Testis (tissue), 3 donors: ENCODE data around the gene ANKLE1. TPM values are rescaled to one million over a fixed set of nuclear protein-coding genes. Genes with fewer than 3 reads are reported as not detected.

Experiments used
- DNase-seq: peaks from one replicate; pipeline ENCODE4 v3.0.0-alpha.2; 2019
- H3K27ac ChIP-seq, 2 donors: fragments of 200-600 bp; sonication (generic); one replicate each; pipeline ENCODE4 v1.5.1; 2019
- H3K27me3 ChIP-seq: fragments of 200-600 bp; sonication (generic); one replicate; pipeline ENCODE4 v1.5.1; 2019
- H3K36me3 ChIP-seq: fragments of 200-600 bp; sonication (generic); one replicate; pipeline ENCODE4 v1.5.1; 2017; ENCODE audit warnings: low read depth; ENCODE audit errors: missing control alignments
- H3K4me1 ChIP-seq: fragments of 200-600 bp; sonication (generic); one replicate; pipeline ENCODE4 v1.5.1; 2019
- H3K4me3 ChIP-seq, 2 donors: fragments of 200-600 bp; sonication (generic); one replicate each; pipeline ENCODE4 v1.5.1; 2017 to 2019
- H3K9me3 ChIP-seq: fragments of 200-600 bp; sonication (generic); one replicate; pipeline ENCODE4 v1.5.1; 2017
- POLR2A ChIP-seq: fragments of 450-650 bp; IDR thresholded peaks from one replicate; pipeline ENCODE4 v1.6.1; 2017; ENCODE audit warnings: antibody characterized with exemption, mild to moderate bottlenecking, moderate library complexity
- WGBS, 2 donors: methylation state at CpG; one replicate each; pipeline ENCODE4 v1.1.5; 2018; 5-methylcytosine and 5-hydroxymethylcytosine counted together
- intact Hi-C: fragments of 100-400 bp; cut with DNase I; formaldehyde crosslinking; loops from one replicate; pipeline ENCODE4 v1.15.1; 2023; ENCODE audit warnings: low total_unique reads
- polyA plus RNA-seq: library from polyadenylated mRNA; stranded (reverse); fragments of 350-450 nt; fragmentation: Illumina TruSeq; extraction: RNeasy Lipid Tissue Mini Kit (QIAGEN cat#74804); gene quantifications from one replicate; pipeline ENCODE4 v1.2.3, GENCODE V29; 2014; ENCODE audit warnings: low read depth, low replicate concordance; ENCODE audit not compliant: insufficient read depth
- total RNA-seq, 2 donors: library from RNA; depleted of rRNA; stranded (reverse); fragments of >200 nt; gene quantifications; one replicate each; pipeline ENCODE4 v1.2.3, GENCODE V29; 2016
- TF ChIP-seq, protein P1 (sequence below), 3 experiments: fragments of 450-650 bp in 2 of 3; fragments of 200-600 bp in 1 of 3; sonication (generic) in 1 of 3; IDR thresholded peaks; one replicate each; pipeline ENCODE4 v1.5.1; 2016 to 2019; ENCODE audit warnings: antibody characterized with exemption in 3 of 3, mild to moderate bottlenecking in 2 of 3, moderate library complexity in 1 of 3

ANKLE1 gene
- total and polyA plus RNA-seq, 3 donors from 2014 or later: 0.45 to 5.3 (median 3.1) TPM

GRCh38 chr19:17282488-17283125 is 906 bp downstream of the ANKLE1 start:
- Histone ChIP-seq H3K4me3 (peak overlapping the region; percentile 9 to 47), H3K9me3 (no peaks in the 10 kb centered on the region), H3K27me3 (no peaks in the 10 kb centered on the region), H3K4me1 (peaks cover 10% of the 10 kb centered on the region), H3K36me3 (no peaks in the 10 kb centered on the region), H3K27ac (no peak overlapping the region)
- no peak for TF ChIP-seq POLR2A
- TF ChIP-seq, protein P1, sequence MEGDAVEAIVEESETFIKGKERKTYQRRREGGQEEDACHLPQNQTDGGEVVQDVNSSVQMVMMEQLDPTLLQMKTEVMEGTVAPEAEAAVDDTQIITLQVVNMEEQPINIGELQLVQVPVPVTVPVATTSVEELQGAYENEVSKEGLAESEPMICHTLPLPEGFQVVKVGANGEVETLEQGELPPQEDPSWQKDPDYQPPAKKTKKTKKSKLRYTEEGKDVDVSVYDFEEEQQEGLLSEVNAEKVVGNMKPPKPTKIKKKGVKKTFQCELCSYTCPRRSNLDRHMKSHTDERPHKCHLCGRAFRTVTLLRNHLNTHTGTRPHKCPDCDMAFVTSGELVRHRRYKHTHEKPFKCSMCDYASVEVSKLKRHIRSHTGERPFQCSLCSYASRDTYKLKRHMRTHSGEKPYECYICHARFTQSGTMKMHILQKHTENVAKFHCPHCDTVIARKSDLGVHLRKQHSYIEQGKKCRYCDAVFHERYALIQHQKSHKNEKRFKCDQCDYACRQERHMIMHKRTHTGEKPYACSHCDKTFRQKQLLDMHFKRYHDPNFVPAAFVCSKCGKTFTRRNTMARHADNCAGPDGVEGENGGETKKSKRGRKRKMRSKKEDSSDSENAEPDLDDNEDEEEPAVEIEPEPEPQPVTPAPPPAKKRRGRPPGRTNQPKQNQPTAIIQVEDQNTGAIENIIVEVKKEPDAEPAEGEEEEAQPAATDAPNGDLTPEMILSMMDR (IDR thresholded peaks at IDR 0.05): peak; percentile 73 to 92 (median 88)
- intact Hi-C loops: loop anchor here (10.0 kb wide), 1 partner anchor 218 kb away; no protein-coding TSS in a partner anchor
- 2 to 6% methylated on average over 5 to 44 of the region's 45 CpGs for WGBS, 2 donors
- DNase-seq: peak; percentile 91

GRCh38 chr19:17283504-17283996 is 1.8 kb downstream of the ANKLE1 start:
- H3K9me3 ChIP-seq: no peaks in the 10 kb centered on the region
- H3K27ac ChIP-seq: no peak overlapping the region
- no peak overlapping the region for H3K4me3 ChIP-seq
- no peaks in the 10 kb centered on the region for H3K27me3 ChIP-seq
- 94% methylated on average over 7 of the region's 7 CpGs; no CpG with 5 or more reads in 1 of the 2 donors for WGBS, 2 donors
- H3K4me1 ChIP-seq: peaks cover 10% of the 10 kb centered on the region
- no peak for DNase-seq
- no peaks in the 10 kb centered on the region for H3K36me3 ChIP-seq
- intact Hi-C loops: loop anchor here (10.0 kb wide), 1 partner anchor 219 kb away; no protein-coding TSS in a partner anchor
- TF ChIP-seq, protein P1 (IDR thresholded peaks at IDR 0.05): no peak
- no peak for TF ChIP-seq POLR2A

GRCh38 chr19:17285415-17286135 is 3.9 kb downstream of the ANKLE1 start:
- Histone ChIP-seq H3K4me3 (no peak overlapping the region), H3K27me3 (no peaks in the 10 kb centered on the region), H3K4me1 (peaks cover 10% of the 10 kb centered on the region), H3K27ac (no peak overlapping the region), H3K36me3 (no peaks in the 10 kb centered on the region), H3K9me3 (no peaks in the 10 kb centered on the region)
- no peak for DNase-seq
- intact Hi-C loops: loop anchor here (10.0 kb wide), 1 partner anchor 221 kb away; no protein-coding TSS in a partner anchor
- 90 to 91% methylated on average over 15 to 18 of the region's 18 CpGs for WGBS, 2 donors
- TF ChIP-seq, protein P1 (IDR thresholded peaks at IDR 0.05): no peak
- TF ChIP-seq POLR2A: no peak

GRCh38 chr19:17286263-17286662 is 4.6 kb downstream of the ANKLE1 start:
- Histone ChIP-seq H3K27me3 (no peaks in the 10 kb centered on the region), H3K27ac (no peak overlapping the region), H3K36me3 (no peaks in the 10 kb centered on the region), H3K9me3 (no peaks in the 10 kb centered on the region), H3K4me1 (peaks cover 10% of the 10 kb centered on the region), H3K4me3 (no peak overlapping the region)
- 97 to 100% methylated on average over 6 to 11 of the region's 11 CpGs for WGBS, 2 donors
- intact Hi-C loops: loop anchor here (10.0 kb wide), 1 partner anchor 221 kb away; no protein-coding TSS in a partner anchor
- TF ChIP-seq, protein P1 (IDR thresholded peaks at IDR 0.05): no peak
- no peak for TF ChIP-seq POLR2A
- no peak for DNase-seq
